HG02870 (cell line): Measurements from ENCODE around the gene POGK.
"Not testable (repeated sequence)": the region's sequence is repeated elsewhere in the genome, so short reads cannot be mapped to it uniquely, and the experiment has no call there.

Source experiments
- ATAC-seq: cut with Tn5 transposase; IDR thresholded peaks from one replicate; pipeline ENCODE4 v1.9.1; 2021; ENCODE audit warnings: mild to moderate bottlenecking, moderate library complexity; ENCODE audit not compliant: unreplicated experiment

POGK gene

DNA sequence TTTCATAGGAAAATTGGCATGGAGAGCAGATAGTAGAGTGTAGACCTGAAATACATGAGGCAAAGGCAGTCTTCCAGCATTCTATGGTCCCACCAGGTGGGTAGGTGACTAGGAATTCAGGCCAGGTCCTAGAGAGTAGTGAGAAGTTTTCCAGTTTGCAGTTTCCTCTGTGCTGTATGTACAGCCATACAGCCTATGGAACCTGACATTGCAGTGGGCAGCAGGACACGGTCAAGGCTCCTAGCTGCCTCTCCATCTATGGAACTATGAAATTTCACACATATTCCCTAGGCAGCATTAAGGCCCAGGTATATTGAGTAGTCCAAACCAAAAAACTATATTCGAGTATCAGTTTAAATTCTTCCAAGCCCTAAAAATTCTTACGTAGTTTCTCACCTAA, 16.3 kb downstream of the POGK start:
- ATAC-seq, result no peak

DNA sequence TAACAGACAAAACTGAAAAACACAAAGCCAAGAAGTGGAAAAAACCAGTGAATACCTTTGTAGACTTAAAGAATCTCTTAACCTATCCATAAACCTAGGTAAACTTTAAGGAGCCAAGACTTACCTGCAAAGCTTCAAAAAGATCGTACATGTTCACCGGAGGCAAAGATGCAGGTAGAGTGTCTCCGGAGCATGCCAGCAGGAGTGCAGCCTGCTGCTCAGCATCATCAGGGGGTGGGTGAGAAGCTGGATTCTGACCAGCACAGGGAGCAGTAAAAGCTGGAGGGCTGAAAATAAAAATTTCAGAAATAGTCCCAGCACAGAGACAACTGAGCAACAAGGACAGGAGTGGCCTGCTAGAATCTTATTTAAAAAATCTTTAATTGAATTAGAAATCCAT, 18.7 kb downstream of the POGK start:
- ATAC-seq, result no peak

DNA sequence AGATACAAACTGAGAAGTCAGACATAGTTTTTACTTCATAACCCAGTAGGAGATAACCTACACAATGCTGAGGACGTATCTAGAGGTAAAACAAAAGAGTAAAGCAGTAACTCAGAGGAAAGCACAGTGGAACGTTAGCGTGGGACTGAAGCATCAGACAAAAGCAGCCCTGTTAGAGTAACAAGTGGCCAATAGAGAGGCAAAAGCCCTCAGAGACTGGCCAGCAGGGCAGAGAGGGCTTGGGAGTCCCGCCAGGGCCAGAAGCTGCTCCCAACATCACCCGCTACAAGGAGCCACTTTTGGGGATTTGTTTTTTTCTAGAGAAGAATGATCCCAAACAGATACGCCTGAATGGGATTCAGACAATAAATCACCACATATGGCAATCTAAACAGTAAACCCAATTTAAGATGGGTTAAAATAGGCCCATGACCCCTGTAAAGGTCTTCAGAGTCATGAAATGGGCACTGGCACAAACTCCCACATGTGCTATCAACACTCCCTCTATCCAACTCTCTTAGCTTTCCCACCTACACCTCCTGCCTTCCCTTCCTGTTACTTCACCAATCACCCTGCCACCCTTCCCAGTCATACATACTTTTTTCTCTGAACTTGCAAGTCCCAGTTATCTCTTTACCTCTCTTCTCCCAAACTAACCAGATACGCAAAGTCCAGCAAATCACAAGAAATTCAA, 19.6 kb downstream of the POGK start:
- no peak for ATAC-seq

DNA sequence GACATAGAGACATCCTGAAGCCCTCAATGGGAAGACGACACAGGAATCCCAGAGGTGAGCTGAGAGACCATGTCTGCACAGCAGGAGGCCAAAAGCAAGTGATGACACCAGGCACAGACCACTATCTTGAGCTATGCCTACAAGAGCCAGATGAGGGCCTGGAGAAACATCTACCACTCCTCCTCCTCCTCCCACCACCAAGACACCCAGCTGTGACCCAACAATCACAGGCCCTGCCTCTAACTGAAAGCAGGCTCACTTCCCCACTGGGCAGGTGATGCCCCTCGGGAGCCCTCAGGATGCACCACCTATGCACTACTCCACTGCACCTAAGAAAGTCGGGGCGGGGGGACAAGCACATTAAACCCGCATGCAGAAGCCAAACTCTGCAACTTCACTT, 20.3 kb downstream of the POGK start:
- no peak for ATAC-seq

DNA sequence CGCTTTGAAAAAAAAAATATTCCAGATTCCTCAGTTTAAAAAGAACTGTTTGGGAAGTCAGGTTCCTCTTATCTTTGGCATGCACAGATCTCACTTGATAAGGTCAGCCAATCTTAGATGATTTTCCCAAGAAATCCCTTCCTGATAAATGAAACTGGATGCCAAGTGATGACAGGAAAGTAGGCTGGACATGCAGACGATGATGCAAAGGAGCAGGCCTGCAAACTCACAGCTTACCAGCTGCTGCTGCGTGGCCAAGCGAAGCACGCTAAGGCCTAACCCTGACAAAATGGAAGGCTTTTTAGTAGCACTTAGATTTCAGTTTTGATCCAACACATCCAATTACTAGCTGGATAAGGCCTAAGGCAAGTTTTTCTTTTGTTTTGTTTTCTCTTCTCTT, 26.7 kb downstream of the POGK start:
- ATAC-seq, result no peak

DNA sequence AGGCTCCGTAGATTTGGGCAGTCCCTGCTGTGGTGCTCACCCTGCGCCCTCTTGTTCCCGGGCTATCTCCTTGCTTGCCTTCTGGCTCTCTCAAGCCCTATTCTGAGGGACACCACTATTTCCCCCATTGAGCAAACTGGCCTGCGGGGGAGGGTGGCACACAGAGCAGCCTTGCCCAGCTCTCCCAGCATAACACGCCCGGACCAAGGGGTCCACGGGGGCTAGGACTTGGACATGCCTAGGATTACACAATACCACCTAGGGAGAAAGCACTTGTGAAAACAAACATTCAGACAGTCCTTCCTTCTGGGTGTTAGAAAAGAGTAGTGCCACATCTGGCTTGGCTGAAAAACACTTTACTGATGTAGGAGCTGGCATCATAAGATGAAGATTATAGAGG, 29.4 kb downstream of the POGK start:
- ATAC-seq, result no peak

DNA sequence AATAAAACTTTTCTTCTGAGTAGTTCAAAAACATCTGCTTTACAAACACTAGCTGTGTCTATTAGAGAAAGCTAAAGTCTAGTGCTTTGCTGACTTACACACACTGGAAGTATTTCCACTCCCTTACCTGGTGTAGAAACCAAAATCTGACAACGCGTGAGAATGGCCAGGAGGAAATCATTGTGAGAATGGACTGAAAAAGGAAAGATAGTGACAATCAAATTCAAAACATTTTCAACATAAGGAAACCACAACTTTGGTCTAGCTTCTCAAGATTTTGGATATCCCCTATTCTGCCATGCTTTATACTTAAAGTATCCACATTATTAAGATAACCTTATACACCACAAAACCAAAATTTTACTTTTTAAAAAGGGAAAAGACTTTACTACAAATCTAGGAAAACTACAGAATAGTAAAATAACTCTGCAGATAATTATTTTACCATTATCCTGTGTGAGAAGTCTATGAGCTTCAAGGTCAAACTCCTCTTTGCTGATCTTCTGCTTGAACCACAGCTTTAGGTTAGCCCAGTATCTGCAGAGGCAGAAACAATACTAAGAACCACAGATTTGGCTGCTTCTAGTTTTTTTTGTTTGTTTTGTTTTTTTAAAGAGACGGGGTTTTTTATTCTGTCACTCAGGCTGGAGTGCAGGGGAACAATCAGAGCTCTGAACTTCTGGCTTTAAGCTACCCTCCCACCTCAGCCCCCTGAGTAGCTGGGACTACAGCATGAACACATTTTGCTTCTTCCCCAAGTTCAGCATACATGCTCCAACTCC, 30.2 kb downstream of the POGK start:
- peak; percentile 58 for ATAC-seq

DNA sequence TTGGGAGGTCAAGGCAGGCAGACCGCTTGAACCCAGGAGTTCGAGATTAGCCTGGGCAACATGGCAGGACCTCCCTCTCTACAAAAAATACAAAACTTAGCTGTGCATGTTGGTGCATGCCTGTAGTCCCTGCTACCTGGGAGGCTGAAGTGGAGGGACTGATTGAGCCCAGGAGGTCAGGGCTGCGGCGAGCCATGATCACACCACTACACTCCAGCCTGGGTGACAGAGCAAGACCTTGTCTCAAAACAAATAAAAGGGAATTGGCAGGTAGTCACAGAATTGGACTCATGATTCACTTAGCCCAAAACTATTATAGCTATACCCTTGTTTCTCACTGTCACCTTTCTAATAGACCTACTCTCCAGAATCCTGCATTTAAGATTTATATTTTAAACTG, 31.3 kb downstream of the POGK start:
- ATAC-seq, result no peak

DNA sequence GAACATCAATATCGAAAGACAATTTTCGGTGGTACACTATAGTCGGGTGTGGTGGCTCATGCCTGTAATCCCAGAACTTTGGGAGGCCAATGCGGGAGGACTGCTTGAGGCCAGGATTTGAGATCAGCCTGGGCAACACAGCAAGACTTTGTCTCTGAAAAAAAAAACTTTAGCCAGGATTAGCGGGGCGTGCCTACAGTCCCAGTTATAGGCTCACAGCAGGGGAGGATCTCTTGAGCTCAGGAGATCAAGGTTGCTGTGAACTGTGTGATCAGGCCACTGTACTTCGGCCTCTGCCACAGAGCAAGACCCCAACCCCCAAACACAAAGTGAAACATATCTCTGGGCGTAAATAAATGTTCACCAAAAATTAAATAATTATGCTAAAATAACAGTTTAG, 35.2 kb downstream of the POGK start:
- ATAC-seq, result no peak

DNA sequence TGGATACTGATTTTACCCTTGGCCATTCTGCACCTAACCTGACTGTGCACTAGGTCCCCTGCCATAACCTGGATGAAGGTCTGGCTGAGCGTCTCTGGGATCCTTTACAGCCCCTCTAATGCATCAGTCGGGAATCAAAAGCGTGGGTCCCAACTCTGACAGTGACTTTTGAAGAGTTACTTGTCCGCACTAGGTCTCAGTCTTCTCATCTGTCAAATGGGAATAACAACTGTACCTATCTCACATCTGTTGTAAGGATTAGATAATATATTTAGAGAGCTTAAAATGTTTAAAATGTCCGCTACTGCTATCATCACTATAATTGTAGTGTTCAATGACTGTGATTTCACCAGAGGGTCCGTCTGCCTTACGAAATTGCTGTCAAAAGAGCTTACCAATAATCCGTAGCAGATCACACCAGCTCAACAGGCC, 36.0 kb downstream of the POGK start:
- no peak for ATAC-seq

DNA sequence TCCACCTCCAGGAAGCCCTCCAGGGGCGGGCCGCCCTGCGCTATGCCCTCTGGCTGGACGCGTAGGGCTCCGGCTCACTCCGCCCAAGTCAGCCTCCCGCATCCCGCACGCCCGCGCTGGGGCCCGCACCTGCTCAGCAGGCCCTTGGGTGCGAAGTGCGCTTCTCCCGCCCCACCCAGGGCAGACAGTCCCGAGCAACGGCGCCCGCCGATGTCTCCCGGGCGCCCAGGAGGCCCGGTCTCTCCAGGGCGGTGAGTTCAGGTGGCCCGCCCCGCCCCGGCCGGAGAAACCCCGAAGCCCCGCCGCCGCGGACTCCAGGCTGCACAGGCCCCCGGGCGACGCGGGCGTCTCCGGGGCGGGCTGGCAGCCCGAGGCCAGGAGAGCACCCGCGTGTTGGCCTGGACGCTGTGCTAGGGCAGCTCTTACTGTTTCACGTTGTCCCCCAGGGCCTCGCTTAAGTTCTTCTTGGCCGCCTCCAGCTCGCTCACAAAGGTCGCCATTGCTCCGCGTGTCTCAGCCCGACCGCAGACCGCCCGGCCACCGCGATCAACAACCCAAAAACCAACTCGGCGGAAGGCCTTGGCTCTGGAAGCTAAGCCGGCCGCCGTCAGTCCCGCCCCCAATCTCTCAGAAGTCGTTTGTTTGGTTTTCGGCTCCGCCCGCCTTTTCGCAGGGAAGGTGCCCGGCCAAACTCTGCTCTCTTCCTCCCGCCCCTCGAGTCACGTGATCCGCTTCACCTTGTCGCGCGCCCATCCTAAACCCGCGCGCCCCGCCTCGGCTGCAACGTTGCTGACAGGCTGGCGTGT, 36.7 kb downstream of the POGK start, which contains the start of gene TADA1:
Gene TADA1 (minus strand): TSS at position 531 of the 806 bp plus-strand sequence. CDS start 31 bp downstream, at position 500.
- ATAC-seq, result peak; percentile 92

DNA sequence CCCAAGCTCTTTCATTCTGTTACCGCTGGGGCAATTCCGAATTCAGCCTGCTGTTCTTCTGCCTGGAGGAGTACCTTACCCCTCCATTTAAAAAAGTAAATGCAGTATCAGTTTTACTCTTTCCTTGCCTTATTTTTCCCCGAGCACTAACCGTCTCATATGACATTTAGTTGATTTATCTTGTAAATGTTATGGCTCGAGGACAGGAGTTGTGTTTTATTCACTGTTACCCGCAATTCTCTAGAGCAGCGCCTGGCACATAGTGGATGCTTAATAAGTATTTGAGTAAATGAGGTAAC, 37.2 kb downstream of the POGK start:
- ATAC-seq, result peak; percentile 0

DNA sequence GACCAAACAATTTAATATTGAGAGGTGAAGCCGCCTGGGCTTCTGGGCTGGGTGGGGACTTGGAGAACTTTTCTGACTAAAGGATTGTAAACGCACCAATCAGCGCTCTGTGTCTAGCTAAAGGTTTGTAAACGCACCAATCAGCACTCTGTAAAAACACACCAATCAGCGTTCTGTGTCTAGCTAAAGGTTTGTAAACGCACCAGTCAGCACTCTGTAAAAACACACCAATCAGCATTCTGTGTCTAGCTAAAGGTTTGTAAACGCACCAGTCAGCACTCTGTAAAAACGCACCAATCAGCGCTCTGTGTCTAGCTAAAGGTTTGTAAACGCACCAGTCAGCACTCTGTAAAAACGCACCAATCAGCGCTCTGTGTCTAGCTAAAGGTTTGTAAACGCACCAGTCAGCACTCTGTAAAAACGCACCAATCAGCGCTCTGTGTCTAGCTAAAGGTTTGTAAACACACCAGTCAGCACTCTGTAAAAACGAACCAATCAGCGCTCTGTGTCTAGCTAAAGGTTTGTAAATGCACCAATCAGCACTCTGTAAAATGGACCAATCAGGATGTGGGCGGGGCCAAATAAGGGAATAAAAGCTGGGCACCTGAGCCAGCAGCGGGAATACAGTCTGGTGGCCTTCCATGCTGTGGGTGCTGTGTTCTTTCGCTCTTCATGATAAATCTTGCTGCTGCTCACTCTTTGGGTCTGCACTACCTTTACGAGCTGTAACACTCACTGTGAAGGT, 39.1 kb downstream of the POGK start:
- ATAC-seq, result not testable (repeated sequence)

DNA sequence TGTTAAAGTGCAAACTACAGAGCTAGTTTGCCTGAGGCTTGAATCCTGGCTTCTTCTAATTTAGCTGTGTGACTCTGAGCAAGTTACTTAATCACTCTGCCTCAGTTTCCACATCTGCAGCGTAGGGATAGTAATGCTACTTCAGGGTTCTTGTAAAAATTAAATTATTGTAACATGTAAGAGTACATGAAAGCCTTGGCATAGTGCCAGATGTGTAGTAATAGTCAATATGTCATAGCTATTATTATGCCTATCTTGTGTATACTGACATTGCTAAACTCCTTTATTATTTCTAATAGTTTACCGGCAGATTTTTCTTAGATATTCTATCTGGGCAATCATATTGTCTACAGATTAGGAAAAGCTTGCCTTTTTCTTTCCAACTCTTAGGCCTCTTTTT, 43.6 kb downstream of the POGK start:
- no peak for ATAC-seq

DNA sequence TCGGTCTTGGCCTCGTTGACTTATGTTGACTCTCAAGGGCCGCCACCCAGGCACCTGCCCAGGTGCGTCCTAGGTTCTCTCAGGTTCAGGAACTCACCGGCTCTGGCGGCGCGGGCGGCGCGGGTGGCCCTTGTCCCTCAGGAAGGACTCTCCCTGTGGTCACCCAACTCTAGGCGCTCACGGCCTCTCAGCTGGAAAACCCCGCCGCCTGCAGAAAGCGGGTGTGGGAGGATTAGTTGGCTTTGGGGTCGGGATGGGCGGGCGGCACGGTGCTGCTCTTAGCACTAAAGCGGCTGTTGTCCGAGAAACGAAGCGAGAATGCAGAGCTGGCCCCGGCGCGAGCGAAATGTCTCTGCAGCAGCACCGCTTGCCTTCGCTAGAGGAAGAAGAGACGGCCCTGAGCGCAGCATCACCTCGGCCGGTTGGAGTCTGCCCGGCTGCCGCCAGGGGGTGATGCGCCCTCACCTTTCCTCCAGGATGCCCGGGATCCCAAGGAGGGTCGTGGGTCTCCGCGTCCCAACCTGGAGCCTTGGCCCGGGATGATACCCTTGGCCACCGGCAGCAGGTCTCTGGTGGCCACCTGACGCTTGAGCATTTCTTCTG, 44.9 kb downstream of the POGK start:
- ATAC-seq, result no peak

DNA sequence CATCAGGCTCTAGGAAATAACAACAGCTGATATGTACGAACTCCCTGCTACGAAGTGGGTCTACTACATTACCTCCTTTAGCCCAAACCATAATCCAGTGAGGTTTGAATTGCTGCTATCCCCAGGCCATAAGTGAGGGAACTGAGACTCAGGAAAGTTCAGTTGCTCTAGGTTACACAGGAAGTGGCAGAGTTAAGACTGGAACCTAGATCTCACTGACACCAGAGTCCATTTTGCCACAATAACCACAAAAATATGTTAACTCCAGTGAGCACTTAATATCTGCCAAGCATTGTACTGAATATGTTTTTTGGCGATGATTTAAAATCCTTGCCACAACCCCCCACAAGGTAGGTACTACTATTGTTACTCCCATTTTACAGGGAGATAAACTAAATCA, 45.7 kb downstream of the POGK start:
- ATAC-seq, result no peak

DNA sequence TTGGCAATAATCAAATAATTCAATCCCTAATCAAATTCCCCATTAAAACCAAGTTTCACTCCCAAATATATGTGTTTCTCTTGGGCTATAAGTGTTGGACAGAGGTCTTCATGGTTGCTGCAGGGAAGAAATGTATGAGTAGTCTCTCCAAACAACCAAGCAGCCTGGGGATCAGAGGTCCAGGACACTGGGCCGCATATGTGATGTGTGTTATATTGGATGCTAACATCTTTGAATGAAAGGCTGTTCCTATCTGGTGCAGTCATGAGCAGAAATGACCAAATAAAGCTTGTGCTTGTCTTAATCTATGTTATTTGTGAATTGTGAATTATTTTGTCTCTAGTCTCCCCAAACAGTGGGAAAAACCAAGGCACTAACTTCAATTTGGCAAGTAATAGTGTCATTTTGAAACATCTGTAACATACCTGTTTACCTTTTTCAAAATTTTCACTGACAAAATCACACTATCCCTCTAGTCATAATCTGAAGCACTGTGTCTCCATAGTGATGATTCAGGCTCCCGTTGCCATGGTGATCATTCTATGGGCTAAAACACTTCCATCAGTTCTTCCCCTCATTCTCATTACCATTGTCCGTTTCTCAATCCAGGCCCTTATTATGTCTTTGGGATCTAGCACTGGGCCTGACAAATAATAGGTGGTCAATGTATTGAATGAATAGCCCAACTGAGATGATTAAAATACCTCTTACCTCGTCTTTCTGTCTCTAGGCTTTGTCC, 49.3 kb downstream of the POGK start:
- ATAC-seq, result no peak

DNA sequence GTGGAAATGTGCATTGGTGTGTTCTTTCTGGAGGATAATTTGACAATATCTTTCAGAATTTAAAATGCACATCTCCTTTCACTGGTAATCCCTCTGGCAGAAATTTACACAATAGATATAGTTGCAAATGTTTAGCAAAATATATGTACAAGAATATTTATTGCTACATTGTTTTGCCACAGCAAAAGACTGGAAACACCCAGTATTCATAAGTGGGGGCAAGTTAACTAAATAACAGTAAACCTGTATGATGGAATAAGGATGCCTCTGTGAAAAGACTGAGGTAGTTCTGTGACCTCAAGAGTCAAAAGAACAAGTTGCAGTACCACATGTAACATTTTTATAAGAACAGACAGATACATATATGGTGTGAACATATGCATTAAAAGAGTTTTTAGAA, 50.5 kb downstream of the POGK start:
- no peak for ATAC-seq

DNA sequence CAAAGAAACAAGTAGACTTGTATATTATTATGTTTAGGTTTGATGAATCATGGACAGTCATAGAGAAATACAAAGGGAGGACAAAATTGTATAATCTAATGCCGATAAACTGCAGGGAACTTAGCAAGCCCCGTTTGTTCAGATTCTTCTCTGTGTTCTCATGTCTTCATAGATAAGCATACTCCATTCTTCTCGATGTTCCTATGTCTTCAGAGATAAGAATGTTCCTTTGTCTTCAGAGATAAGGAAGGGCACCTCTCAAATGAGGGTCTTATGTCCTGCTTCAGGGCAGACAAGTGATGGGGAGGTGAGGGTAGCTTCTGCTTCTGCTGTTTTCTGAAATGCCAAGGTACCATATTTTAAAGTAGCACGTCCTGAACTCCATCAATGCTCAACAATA, 56.5 kb downstream of the POGK start:
- ATAC-seq, result no peak

DNA sequence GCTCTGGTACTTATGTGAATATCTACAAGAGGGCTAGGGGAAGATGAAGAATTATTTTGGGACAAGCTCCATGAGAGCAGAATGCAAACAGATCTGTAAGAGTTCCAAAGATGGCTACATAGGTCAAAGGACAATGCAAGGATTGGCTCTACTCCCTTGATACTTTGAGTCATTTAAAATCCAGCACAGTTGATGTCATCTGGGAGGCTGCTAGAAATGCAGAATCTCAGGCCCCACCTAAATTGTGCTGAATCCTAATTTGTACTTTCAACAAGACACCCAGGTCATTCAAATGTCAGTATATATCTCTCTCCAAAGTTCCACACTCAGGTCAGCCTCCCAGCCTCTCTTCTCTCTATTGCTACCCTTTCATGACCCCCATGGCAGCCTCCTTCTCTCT, 60.5 kb downstream of the POGK start:
- no peak for ATAC-seq
